Measurements from ENCODE around the gene SCN9A.

DNA sequence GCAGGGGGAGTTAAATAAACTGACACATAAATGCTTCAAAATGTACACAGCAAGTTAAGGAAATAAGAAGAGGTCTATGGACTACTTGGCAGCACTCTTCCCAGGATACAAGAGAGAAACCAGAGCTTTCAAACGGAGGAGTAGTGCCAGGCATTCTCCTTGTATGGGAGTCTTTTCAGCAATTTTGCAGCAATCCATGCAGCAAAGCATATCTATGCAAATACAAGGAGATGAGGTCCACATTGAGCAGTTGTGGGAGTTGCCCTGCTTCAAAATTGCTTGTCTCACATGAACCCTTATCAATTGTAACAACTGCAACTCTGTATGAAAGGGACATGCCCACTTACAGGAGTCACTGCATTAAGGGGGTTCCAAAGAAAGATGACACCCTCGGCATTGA, 37.8 kb downstream of the SCN9A start:
- TF ChIP-seq, protein P1, sequence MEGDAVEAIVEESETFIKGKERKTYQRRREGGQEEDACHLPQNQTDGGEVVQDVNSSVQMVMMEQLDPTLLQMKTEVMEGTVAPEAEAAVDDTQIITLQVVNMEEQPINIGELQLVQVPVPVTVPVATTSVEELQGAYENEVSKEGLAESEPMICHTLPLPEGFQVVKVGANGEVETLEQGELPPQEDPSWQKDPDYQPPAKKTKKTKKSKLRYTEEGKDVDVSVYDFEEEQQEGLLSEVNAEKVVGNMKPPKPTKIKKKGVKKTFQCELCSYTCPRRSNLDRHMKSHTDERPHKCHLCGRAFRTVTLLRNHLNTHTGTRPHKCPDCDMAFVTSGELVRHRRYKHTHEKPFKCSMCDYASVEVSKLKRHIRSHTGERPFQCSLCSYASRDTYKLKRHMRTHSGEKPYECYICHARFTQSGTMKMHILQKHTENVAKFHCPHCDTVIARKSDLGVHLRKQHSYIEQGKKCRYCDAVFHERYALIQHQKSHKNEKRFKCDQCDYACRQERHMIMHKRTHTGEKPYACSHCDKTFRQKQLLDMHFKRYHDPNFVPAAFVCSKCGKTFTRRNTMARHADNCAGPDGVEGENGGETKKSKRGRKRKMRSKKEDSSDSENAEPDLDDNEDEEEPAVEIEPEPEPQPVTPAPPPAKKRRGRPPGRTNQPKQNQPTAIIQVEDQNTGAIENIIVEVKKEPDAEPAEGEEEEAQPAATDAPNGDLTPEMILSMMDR (conservative IDR thresholded peaks at IDR 0.05), result no peak
- TF ChIP-seq EZH2 (IDR thresholded peaks at IDR 0.05; ENCODE audit: low read depth), result no peak

All from PC-9 (cell line).